Activated effector memory CD4-positive, alpha-beta T cell treated with anti-CD3 and anti-CD28 coated beads, Interleukin-2, amount 50 U/mL, for 16 hours (primary cell): Measurements from ENCODE around the gene C16orf87.
A peak's percentile ranks its signal among the peaks of the same experiment; 100 is the strongest.

ENCODE experiments used
- DNase-seq: peaks from one replicate; pipeline ENCODE4 v3.0.0-alpha.2; 2020

Gene C16orf87

DNA sequence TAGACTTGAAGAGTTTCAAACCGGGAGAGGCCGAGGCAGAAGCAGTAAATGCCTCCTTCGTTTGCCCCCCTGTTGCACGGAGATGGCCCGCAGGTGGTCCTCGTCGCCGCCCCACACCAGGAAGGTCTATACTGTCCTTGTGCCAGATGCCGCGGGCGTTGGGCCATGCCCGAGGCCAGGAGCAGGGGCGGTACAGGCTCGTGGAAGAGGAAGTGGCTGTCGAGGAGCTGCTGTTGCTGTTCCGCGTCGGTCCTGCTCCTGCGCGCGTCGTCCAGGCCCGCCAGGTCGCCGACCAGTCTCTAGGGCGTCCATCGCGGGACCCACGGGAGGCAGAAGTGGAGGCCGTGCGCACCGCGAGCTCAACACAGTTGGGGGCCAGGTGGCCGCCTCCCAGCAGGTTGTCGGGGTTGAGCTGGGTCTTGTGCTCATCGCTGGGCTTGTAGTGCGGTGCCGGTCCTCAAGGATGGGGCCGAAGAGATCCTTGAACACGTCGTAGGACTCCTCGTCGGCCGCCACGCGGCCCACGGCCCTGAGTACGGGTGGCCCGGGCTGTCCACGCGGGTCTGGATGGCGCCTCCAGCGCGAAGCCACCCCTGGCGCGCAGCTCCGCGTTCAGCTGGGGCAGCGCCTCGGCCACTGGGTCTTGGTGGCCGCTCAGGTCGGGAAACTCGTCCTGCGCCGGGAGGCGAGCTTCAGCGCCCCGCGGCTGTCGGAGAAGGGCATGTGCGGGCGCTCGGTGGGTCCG, 13.1 kb upstream of the C16orf87 start:
- no peak for DNase-seq

GRCh38 chr16:46842192-46842895, 11.4 kb upstream of the C16orf87 start:
- DNase-seq, result no peak

GRCh38 chr16:46839986-46840443, 9.0 kb upstream of the C16orf87 start:
- no peak for DNase-seq

DNA sequence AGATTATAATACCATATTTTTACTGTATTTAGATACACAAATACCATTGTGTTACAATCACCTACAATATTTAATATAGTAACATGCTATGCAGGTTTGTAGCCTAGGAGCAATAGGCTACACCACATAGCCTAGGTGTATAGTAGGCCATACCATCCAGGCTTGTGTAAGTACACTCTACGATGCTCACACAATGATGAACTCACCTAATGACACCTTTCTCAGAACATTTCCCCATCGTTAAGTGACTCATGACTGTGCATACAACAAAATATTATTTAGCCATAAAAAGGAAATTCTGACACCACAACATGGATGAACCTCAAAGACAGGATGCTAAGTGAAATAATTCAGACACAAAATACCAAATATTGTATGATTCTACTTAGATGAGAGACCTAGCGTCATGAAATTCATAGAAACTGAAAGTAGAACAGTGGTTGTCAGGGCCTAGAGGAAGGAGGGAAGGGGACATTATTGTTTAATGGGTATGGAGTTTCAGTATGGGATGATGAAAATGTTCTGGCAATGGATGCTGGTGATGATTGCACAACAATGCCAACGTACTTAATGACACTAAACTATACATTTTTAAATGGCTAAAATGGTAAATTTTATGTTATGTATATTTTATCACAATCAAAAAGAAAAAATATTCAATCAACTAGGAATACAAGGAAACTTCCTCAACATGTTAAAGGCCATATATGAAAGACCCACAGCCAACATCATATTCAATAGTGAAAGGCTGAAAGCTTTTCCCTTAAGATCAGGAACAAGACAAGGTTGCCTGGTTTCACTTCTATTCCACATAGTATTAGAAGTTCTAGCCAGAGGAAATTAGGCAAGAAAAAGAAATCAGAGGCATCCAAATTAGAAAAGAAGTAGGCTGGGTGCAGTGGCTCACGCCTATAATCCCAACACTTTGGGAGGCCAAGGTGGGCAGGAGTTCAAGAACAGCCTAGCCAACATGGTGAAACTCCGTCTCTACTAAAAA, 5.9 kb upstream of the C16orf87 start:
- DNase-seq, result no peak

DNA sequence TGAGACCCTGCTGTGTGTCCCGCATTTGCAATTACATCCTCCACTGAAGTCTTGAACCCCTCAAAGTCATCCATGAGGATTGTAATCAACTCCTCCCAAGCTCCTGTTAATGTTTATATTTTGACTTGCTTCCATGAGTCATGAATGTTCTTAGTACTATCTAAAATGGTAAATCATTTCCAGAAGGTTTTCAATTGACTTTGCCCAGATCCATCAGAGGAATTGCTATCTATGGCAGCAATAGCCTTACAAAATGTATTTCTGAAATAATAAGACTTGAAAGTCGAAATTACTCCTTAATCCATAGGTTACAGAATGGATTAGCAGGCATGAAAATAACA, 2.5 kb upstream of the C16orf87 start:
- no peak for DNase-seq

- no peak for DNase-seq
Observed at GRCh38 chr16:46832757-46833459, 1.9 kb upstream of the C16orf87 start.

DNA sequence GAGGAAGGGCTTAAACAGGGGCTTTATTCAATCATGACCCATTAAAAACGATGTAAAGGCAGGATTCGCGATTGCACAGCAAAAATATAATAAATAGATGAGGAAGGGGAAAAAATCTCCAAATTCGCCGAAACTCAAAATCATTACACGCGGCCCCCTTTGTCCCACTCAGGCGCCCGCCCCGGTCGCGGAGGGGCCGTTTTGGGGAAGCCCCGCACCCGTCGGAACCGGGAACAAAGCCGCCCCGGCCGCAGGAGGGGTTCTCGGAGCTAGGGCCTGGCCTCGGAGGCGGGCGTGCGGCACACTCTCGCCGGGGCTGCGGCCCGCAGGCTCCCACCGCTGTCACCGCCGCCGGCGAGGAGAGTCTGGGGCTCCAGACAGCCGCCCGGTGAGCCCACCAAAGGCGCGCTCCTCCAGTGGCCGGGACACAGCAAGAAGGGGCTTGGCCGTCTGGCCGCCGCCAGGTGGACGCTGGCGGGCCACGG, 521 bp downstream of the C16orf87 start:
- peak; percentile 80 for DNase-seq

DNA sequence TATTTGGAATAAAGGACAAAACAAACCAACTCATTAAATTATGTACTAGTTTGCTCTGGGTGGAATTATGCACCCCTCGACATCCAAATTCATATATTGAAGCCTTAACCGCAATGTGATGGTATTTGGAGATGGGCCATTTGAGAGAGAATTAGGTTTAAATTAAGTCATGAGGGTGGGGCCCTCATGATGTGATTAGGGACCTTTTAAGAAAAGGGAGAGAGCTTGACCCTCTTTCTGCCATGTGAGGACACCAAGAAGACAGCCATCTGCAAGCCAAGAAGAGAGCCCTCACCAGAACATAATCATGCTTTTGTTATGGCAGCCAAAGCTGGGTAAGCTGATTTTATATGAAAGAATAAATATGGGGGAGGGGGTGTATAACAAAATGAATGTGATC, 2.0 kb downstream of the C16orf87 start:
- DNase-seq, result no peak

DNA sequence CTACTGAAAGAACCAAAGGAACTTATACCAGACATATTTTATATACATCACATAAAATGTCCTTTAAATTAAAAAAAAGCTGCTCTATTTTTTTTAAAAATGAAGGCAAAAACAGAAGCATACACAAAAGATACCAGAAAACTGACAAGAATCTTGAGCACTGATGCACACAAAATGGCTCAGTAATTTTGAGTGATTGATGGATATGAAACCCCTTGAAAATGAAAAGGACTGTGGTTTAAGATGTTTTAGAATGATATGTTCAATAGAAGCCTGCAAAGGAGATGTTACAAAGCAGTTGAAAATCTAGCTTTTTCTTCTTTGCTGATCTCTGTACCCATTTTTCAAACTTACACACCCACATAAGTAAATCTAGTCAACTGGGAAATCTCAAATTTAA, 2.7 kb downstream of the C16orf87 start:
- no peak for DNase-seq

GRCh38 chr16:46826631-46827030, 4.3 kb downstream of the C16orf87 start:
- DNase-seq, result no peak

- DNase-seq, result no peak
Observed at GRCh38 chr16:46822270-46822669, 8.7 kb downstream of the C16orf87 start.

DNA sequence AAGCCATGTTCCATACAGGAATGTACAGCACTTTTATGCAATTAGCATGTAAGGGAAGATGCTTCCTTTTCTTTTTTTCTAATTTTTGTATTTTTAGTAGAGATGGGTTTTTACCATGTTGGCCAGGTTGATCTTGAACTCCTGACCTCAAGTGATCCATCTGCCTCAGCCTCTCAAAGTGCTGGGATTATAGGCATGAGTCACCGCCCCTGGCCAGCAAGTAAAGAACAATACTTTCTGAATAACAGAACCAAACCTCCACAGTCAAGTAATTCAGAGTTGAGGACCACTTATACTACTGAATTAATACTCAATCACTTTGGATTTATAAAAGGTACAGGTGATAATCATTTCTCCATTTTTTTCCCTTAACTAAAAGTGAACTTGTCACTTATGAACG, 13.0 kb downstream of the C16orf87 start:
- DNase-seq, result no peak

DNA sequence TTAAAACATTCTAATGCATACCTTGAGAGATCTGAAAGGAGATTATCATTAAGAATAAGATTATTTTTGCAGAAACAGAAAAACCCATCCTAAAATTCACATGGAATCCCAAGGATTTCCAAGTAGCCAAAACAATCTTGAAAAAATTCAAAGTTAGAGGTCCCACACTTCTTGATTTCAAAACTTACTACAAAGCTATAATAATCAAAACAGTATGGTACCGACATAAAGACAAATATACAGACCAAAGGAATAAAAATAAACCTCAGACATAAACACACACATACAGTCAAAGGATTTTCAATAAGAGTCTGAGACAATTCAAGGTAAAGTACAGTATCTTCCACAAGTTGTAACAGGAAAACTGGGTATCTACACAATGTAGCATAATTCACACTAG, 16.2 kb downstream of the C16orf87 start:
- no peak for DNase-seq

GRCh38 chr16:46813611-46814010, 17.4 kb downstream of the C16orf87 start:
- no peak for DNase-seq

- DNase-seq, result no peak
Observed at GRCh38 chr16:46812781-46813540, 18.0 kb downstream of the C16orf87 start.

GRCh38 chr16:46811682-46812081, 19.3 kb downstream of the C16orf87 start:
- no peak for DNase-seq

GRCh38 chr16:46808997-46809396, 22.0 kb downstream of the C16orf87 start:
- no peak for DNase-seq

GRCh38 chr16:46807336-46807735, 23.6 kb downstream of the C16orf87 start:
- DNase-seq, result no peak

- DNase-seq, result no peak
Observed at GRCh38 chr16:46803373-46803772, 27.6 kb downstream of the C16orf87 start.

GRCh38 chr16:46801428-46802049, 29.4 kb downstream of the C16orf87 start:
- no peak for DNase-seq

DNA sequence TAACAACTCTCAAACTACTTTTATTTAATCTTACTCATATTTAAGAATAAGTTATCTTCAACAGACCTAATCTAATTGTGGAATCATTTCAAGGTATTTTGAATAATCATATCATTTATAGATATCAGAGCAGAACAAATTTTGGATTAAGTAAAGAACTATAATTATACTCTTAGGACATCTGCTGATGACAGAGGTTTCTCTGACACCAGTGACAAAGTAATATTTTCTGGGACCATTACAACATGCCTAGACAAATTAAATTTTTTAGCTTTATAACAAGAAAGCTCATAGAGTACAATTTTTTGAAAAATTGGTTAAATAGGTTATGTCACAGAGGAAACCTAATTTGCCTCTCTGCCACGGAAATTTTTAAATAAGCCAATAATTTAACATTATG, 30.5 kb downstream of the C16orf87 start:
- DNase-seq, result no peak
